GM18499 (cell line): ENCODE data around the gene ADAT3.

Source experiments
- ATAC-seq: cut with Tn5 transposase; IDR thresholded peaks from one replicate; pipeline ENCODE4 v1.9.1; 2021; ENCODE audit warnings: moderate number of reproducible peaks; ENCODE audit not compliant: insufficient read depth, unreplicated experiment

The ADAT3 gene

DNA sequence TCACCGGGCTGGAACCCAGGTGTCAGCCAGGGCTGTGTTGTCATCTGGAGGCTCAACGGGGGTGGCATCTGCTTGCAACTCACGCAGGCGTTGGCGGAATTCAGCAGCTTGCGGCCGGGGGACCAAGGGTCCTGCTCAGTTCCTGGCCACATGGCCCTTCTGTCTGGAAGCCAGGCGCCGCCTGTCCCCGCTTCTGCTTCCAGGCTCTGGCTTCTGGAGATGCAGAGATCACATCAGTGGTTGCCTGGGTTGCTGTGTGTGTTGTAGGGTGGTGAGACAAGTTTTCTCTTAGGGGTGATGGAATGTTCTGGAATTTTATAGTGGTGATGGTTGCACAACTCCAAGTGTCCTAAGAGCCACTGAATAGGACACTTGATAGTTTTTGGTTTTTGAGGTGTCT lies 5.0 kb downstream of the ADAT3 start:
- ATAC-seq: no peak

- no peak for ATAC-seq
Measured at GRCh38 chr19:1911098-1911497, 5.9 kb downstream of the ADAT3 start.

GRCh38 chr19:1911995-1912394 lies 6.8 kb downstream of the ADAT3 start:
- no peak for ATAC-seq

DNA sequence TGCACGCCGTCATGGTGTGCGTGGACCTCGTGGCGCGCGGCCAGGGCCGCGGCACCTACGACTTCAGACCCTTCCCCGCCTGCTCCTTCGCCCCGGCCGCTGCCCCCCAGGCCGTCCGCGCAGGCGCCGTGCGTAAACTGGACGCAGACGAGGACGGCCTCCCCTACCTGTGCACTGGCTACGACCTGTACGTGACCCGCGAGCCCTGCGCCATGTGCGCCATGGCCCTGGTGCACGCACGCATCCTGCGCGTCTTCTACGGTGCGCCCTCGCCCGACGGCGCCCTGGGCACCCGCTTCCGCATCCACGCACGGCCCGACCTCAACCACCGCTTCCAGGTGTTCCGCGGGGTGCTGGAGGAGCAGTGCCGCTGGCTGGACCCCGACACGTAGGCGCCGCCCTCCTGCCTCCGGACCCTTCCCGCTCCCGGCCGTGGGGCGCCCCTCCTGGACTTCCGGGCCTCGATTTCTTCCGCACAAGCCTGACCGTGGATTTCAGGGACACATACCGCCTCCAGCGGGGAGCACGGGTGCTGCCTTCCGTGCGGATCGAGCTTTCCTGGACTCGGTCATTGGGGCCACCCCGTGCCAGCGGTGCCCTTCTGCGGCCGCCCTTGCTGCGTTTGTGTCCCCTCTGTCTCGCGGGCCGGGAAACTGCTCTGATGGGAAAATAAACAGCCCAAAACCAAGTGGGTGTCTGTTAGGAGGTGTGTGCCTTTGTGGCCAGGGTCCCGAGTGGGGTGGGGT lies 7.7 kb downstream of the ADAT3 start:
- ATAC-seq: no peak

GRCh38 chr19:1913781-1914577 lies 8.8 kb downstream of the ADAT3 start:
- ATAC-seq: no peak

GRCh38 chr19:1914826-1915341 lies 9.7 kb downstream of the ADAT3 start:
- ATAC-seq: no peak

- no peak for ATAC-seq
Measured at GRCh38 chr19:1917146-1917545, 11.9 kb downstream of the ADAT3 start.

DNA sequence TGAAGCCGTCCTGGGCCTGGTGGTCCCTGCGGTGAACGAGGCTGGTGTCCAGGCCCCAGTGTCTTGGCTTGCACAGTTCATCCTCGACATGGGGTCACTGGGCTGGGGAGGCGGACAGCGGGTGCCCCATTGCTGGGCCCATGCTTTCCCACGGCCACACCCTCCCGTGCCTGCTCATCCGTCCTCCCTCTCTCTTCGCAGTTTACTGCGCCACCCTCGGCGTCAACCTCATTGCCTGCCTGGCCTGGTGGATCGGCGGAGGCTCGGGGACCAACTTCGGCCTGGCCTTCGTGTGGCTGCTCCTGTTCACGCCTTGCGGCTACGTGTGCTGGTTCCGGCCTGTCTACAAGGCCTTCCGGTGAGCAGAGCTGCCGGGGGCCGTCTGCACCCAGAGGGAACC lies 12.7 kb downstream of the ADAT3 start:
- ATAC-seq: no peak

DNA sequence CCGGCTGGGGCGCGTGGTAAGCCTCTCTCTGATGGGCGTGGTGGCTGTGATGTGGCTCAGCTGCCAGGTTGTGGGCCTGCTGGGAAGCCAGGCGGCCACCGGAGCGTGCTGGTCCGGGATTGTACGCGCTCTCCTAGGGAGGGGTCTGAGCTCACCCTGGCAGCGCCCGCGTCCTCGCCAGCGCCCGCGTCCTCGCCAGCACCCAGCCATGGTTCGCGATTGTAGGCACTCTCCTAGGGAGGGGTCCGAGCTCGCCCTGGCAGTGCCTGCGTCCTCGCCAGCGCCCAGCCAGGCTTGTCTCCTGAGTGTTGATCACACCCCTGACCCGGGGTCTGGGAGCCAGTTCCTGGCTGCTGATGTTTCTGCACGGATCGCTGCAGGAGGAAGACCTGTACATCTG lies 13.8 kb downstream of the ADAT3 start:
- ATAC-seq: no peak

GRCh38 chr19:1920644-1921043 lies 15.4 kb downstream of the ADAT3 start:
- ATAC-seq: no peak

DNA sequence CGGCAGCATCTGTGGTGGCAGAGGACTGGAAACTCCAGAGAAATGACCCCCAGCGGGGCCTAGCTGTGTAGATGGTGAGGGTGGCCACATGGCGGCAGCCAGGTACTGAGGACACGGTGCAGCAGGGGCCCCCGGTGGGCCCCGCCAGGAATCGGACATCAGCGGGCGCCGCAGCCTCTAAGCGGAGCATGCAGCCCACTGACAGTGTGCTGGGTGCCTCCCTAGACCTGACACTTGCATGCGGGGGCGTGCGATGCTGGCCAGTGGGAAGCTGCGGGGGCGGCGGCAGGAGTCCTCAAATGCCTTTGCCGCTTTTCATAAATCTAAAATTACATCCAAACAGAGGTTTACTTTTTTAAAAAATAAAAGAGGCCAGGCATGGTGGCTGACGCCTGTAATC lies 16.1 kb downstream of the ADAT3 start:
- ATAC-seq: no peak

GRCh38 chr19:1921825-1922224 lies 16.6 kb downstream of the ADAT3 start:
- no peak for ATAC-seq

DNA sequence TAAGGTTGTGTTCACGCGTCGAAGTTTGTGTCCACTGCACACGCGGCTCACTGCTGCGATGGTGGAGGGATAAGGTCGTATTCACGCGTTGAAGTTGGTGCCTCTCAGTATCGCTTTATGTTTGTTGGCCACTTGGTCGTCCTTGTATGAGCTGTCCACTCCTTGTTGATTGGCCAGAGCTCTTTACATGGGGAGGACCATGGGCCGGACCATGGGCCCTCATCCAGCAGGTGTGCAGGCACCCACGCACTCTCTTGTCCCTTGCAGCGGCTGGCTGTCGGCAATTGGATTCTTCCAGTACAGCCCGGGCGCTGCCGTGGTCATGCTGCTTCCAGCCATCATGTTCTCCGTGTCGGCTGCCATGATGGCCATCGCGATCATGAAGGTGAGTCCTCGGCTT lies 17.6 kb downstream of the ADAT3 start:
- no peak for ATAC-seq

DNA sequence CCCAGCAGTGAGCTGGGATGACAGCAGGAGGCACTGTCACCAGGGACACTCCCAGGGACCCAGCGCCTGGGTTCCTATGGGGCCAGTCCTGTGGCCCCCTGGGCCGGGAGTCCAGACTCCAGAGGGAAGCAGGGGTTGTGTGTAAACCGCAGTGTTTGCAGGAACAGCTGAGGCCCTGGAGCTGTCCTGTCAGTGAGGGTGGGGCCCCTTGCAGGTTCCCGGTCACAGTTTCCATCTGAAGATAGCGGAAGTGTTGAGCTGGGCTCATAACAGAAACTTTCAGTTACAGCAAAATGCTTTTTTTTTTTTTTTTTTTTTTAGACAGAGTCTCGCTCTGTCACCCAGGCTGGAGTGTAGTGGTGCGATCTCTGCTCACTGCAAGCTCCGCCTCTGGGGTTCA lies 18.1 kb downstream of the ADAT3 start:
- ATAC-seq: peak; percentile 63

DNA sequence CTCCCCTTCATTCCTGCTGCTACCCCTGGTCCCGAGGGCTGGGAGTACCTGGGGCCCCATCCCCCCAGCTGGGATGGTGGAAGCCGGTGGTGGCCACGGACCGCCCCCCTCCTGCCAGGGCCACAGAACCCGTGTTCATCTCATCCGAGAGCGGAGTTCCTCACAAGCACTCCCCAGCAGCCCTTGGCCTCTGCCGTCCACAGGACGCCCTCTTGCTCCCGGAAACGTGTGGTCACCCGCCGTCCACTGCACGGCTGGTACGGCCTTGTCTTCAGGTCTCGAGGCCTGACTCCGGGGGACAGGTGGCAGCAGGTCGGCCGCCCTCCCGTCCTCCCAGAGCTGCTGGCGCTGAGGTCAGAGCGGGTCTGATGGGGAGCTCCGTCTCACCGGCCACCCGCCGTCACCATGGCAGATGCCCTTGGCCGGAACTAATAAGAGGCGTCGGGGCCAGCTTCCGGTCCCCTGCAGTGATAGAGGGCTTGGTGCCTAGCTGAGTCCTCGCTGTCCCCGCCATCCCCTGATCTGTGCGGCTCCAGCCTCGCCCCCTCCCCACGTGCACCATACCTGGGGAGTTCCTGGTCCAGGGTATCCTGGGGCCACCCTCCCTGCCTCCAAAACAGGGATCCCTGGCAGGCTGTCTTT lies 19.2 kb downstream of the ADAT3 start:
- no peak for ATAC-seq

DNA sequence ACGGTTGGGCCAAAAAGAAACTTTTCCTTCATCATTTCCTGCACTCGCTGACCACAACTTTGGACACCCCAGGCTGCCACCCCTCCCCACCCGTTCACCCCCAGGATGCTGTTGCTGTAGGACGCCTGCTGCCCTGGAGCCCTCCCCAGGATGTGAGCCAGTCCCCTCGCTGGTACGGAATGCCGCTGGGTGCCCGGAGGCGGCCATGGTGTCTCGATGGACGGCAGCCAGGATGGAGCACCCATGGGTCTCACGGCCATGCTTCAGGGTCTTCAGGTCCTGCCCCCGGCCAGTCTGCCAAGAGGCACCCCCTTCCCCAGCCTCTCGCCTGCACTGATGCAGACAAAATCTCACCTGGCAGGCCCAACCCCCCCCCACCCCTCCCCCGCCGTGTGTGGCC lies 20.3 kb downstream of the ADAT3 start:
- no peak for ATAC-seq

DNA sequence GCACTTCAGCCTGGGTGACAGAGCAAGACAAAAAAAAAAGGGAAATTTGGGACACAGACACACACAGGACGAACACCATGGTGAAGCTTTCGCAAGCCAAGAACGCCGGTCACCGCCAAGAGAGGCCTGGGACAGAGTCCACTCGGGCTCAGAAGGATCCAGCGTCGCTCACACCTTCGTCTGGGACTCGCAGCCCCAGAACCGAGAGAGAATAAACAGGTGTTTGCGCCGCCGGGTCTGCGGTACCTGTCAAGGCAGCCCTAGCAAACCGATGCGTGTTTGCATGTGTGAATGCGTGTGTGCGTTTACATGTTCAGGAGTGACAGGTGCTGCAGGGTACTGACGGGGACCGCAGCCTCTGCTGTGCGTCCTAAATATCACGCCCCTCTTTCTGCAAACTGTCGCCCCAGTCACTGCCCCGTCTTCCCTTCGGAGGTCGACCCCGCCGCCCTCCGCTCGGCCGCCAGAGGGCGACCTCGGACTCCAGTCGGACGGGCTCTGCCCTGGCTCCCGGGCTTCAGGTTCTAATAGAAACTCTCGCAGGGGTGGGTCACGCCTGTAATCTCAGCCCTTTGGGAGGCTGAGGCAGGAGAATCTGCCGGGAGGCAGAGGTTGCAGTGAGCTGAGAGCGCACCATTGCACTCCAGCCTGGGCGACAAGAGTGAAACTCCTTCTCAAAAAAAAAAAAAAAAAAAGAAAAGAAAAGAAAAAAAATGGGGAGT lies 24.0 kb downstream of the ADAT3 start:
- ATAC-seq: no peak

DNA sequence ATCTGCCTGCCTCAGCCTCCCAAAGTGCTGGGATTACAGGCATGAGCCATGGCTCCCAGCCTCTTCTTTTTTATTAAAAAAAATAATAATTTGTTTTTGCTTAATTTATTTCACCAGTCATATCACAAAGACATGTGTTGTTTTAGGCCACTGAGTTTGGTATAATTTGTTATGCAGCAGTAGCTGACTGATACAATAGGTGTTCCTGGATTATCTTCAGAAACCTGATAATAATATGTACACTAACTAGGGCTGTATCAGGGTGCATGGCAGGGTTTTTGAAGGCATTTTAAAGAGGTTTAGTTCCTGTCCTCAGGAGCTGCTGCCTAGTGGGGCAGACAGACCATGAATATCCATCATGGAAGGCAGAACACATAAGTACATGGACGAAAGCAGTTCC lies 26.2 kb downstream of the ADAT3 start:
- no peak for ATAC-seq

GRCh38 chr19:1932395-1932794 lies 27.2 kb downstream of the ADAT3 start:
- no peak for ATAC-seq

DNA sequence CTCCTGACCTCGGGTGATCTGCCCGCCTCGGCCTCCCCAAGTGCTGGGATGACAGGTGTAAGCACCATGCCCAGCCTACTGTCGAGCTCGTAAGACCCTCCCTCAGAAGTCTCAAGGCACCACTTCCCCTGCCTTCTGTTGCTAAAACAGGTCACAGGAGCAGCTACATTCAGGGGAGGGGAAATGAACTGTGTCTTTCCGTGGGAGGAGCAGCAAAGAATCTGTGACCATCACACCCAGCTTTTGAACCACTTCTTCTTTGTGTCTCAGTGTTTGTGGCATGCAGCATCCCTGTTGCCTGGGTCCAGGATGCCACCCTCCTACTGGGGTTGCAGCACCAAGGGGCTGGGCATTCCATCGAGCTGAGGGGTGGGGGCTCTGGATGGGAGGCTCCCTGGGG lies 28.0 kb downstream of the ADAT3 start:
- no peak for ATAC-seq

- ATAC-seq: no peak
Measured at GRCh38 chr19:1933942-1934341, 28.7 kb downstream of the ADAT3 start.
